B cell (primary cell): ENCODE results near the gene C1QL3. TPM values are rescaled to one million over a fixed set of nuclear protein-coding genes. Genes with fewer than 3 reads are reported as not detected.

Source experiments
- ATAC-seq: fragments of 200-7000 bp; cut with Tn5 transposase; one replicate; pipeline ENCODE4 v1.10.0; 2021; ENCODE audit warnings: low read depth, mild to moderate bottlenecking, moderate number of reproducible peaks, moderate library complexity
- CTCF ChIA-PET: fragments of 350-600 bp; sonication (Branson Sonifier 250); formaldehyde crosslinking; loops from one replicate; lab custom pipeline; 2021; ENCODE audit warnings: antibody characterized with exemption, inconsistent platforms; lab: Charles Lee
- POLR2A ChIA-PET: fragments of 350-600 bp; sonication (Branson Sonifier 250); formaldehyde crosslinking; loops from one replicate; lab custom pipeline; 2021; ENCODE audit warnings: antibody characterized with exemption; lab: Charles Lee
- DNase-seq: peaks from one replicate; pipeline ENCODE4 v3.0.0; 2013
- H2AFZ ChIP-seq: 2 replicates; pipeline ENCODE4 v1.6.1; 2012; ENCODE audit warnings: mild to moderate bottlenecking, low read depth, low read length; ENCODE audit not compliant: insufficient read depth, poor library complexity, severe bottlenecking
- H3K27ac ChIP-seq, 2 donors: 1 replicate in 1 of 2; 2 replicates in 1 of 2; pipeline ENCODE4 v1.5.1; 2012 to 2013; ENCODE audit warnings: low read length in 2 of 2, mild to moderate bottlenecking in 2 of 2, moderate library complexity in 1 of 2
- H3K27me3 ChIP-seq, 4 experiments: fragments of 200-600 bp in 1 of 4; sonication (generic) in 1 of 4; replicated peaks in 1 of 4; 1 replicate in 2 of 4; 2 replicates in 2 of 4; pipeline versions ENCODE4 v1.6.1 to v1.7.0; 2013 to 2016; ENCODE audit warnings: low read length in 3 of 4, mild to moderate bottlenecking in 2 of 4, mixed read lengths in 1 of 4, moderate library complexity in 1 of 4; ENCODE audit not compliant: insufficient read depth in 4 of 4, control insufficient read depth in 3 of 4; ENCODE audit errors: control extremely low read depth in 1 of 4
- H3K36me3 ChIP-seq, 2 experiments: replicated peaks in 1 of 2; 1 replicate in 1 of 2; 2 replicates in 1 of 2; pipeline versions ENCODE4 v1.6.1 to v1.7.1; 2013; ENCODE audit warnings: low read length in 1 of 2; ENCODE audit not compliant: insufficient read depth in 2 of 2, control insufficient read depth in 1 of 2; ENCODE audit errors: control extremely low read depth in 1 of 2, extremely low read depth in 1 of 2
- H3K4me1 ChIP-seq, 2 donors: fragments of 200-600 bp in 1 of 2; sonication (generic) in 1 of 2; 1 replicate in 1 of 2; 2 replicates in 1 of 2; pipeline versions ENCODE4 v1.5.1 to v1.6.1; 2013 to 2017; ENCODE audit warnings: low read length in 2 of 2; ENCODE audit not compliant: control insufficient read depth in 2 of 2, insufficient read depth in 2 of 2
- H3K4me2 ChIP-seq: replicated peaks from 2 replicates; pipeline ENCODE3; 2012; ENCODE audit warnings: mild to moderate bottlenecking, low read depth, low read length; ENCODE audit not compliant: poor library complexity, severe bottlenecking
- H3K4me3 ChIP-seq, 5 experiments: fragments of 200-600 bp in 1 of 5; sonication (generic) in 1 of 5; 1 replicate in 3 of 5; 2 replicates in 2 of 5; pipeline versions ENCODE4 v1.5.1 to v1.7.0; 2011 to 2016; ENCODE audit warnings: low read length in 4 of 5, mild to moderate bottlenecking in 4 of 5, low read depth in 2 of 5, control low read depth in 1 of 5, moderate library complexity in 1 of 5; ENCODE audit not compliant: insufficient read depth in 1 of 5; ENCODE audit errors: control extremely low read depth in 1 of 5, extremely low read depth in 1 of 5
- H3K79me2 ChIP-seq: fragments of 200-600 bp; sonication (generic); one replicate; pipeline ENCODE4 v1.6.0; 2016; ENCODE audit warnings: low read length; ENCODE audit not compliant: control insufficient read depth, insufficient read depth
- H3K9ac ChIP-seq: fragments of 200-600 bp; sonication (generic); 2 replicates; pipeline ENCODE4 v1.6.1; 2017; ENCODE audit warnings: mild to moderate bottlenecking, low read length, moderate library complexity
- H3K9me3 ChIP-seq, 3 donors: one replicate each; pipeline versions ENCODE4 v1.6.1 to v1.7.1; 2013; ENCODE audit warnings: low read length in 2 of 3; ENCODE audit not compliant: control insufficient read depth in 2 of 3, insufficient read depth in 1 of 3; ENCODE audit errors: control extremely low read depth in 1 of 3
- H4K20me1 ChIP-seq: 2 replicates; pipeline ENCODE4 v1.6.0; 2012; ENCODE audit warnings: mild to moderate bottlenecking, low read length; ENCODE audit not compliant: insufficient read depth, control insufficient read depth, poor library complexity, severe bottlenecking
- H3K27ac Mint-ChIP-seq: one replicate; pipeline ENCODE4 v1.8.0; 2021; ENCODE audit warnings: mixed read lengths
- H3K27me3 Mint-ChIP-seq: one replicate; pipeline ENCODE4 v1.8.0; 2021; ENCODE audit warnings: mixed read lengths
- H3K4me1 Mint-ChIP-seq: one replicate; pipeline ENCODE4 v1.8.0; 2021; ENCODE audit warnings: mixed read lengths
- H3K4me3 Mint-ChIP-seq: one replicate; pipeline ENCODE4 v1.8.0; 2021; ENCODE audit warnings: mixed read lengths
- H3K9me3 Mint-ChIP-seq: one replicate; pipeline ENCODE4 v1.8.0; 2022; ENCODE audit warnings: mixed read lengths; ENCODE audit not compliant: insufficient read depth
- CTCF ChIP-seq: fragments of 200-600 bp; IDR thresholded peaks from one replicate; pipeline ENCODE4 v1.8.0; 2022; ENCODE audit warnings: antibody characterized with exemption, mild to moderate bottlenecking
- EZH2 ChIP-seq: IDR thresholded peaks from 2 replicates; pipeline ENCODE4 v1.6.1; 2012; ENCODE audit warnings: borderline replicate concordance, low read depth, mild to moderate bottlenecking, moderate library complexity, low read length; ENCODE audit not compliant: insufficient read depth, poor library complexity, severe bottlenecking
- WGBS: methylation state at CpG from one replicate; pipeline ENCODE4 v1.1.5; 2013; ENCODE audit warnings: missing lambda C conversion rate; ENCODE audit not compliant: insufficient coverage; 5-methylcytosine and 5-hydroxymethylcytosine counted together
- intact Hi-C: fragments of 100-400 bp; cut with micrococcal nuclease; formaldehyde crosslinking; loops from one replicate; pipeline ENCODE4 v1.10.0; 2022
- polyA plus RNA-seq: library from polyadenylated mRNA; depleted of rRNA; stranded (reverse); fragments of >200 nt; gene quantifications from 2 replicates; pipeline ENCODE4 v1.2.3, GENCODE V29; 2012
- total RNA-seq, 2 donors: library from RNA; stranded (reverse); fragments of 120-200 nt in 1 of 2; gene quantifications; 1 replicate in 1 of 2; 2 replicates in 1 of 2; pipeline versions ENCODE4 v1.2.3 to v1.2.4, GENCODE V29; 2013 to 2022

C1QL3 gene
- total and polyA plus RNA-seq, 2 donors (not counting 1 experiment from before 2014, with no cell fraction given), result not detected

GRCh38 chr10:16544591-16544990 is 22.9 kb upstream of the C1QL3 start:
- Histone ChIP-seq H4K20me1 (no peaks in the 10 kb centered on the region), H3K9ac (no peak overlapping the region), H3K9me3 (no peaks in the 10 kb centered on the region), H3K79me2 (no peaks in the 10 kb centered on the region), H3K4me1 (no peaks in the 10 kb centered on the region), H3K27ac (no peak overlapping the region), H3K4me3 (no peak overlapping the region), H3K36me3 (no peaks in the 10 kb centered on the region), H3K4me2 (no peak overlapping the region), H3K27me3 (peaks cover 0 to 7% (median 0%) of the 10 kb centered on the region in 4 experiments), H2AFZ (no peak overlapping the region)
- no peaks in the 10 kb centered on the region for H3K9me3 Mint-ChIP-seq
- ChIA-PET POLR2A (no interaction called here), CTCF (interaction anchor here (1.2 to 1.3 kb wide), 2 partner anchors 8 to 21 kb away, joined by 3 to 4 read pairs; no protein-coding TSS in a partner anchor)
- intact Hi-C loops, result no loop called here
- DNase-seq, result no peak
- TF ChIP-seq EZH2, result no peak
- TF ChIP-seq CTCF, result no peak
- 100% methylated on average over 1 of the region's 4 CpGs for WGBS
- H3K27me3 Mint-ChIP-seq, result peaks cover 20% of the 10 kb centered on the region
- no peak for ATAC-seq
- no peak overlapping the region for H3K27ac Mint-ChIP-seq
- H3K4me3 Mint-ChIP-seq, result no peak overlapping the region
- H3K4me1 Mint-ChIP-seq, result no peaks in the 10 kb centered on the region

- H3K4me3 Mint-ChIP-seq, result no peak overlapping the region
- Histone ChIP-seq H3K79me2 (no peaks in the 10 kb centered on the region), H3K27ac (no peak overlapping the region), H3K9ac (no peak overlapping the region), H3K4me2 (no peak overlapping the region), H4K20me1 (no peaks in the 10 kb centered on the region), H3K9me3 (no peaks in the 10 kb centered on the region), H3K4me1 (no peaks in the 10 kb centered on the region), H2AFZ (no peak overlapping the region), H3K4me3 (no peak overlapping the region), H3K36me3 (no peaks in the 10 kb centered on the region), H3K27me3 (peaks cover 0 to 7% (median 0%) of the 10 kb centered on the region in 4 experiments)
- no peak for TF ChIP-seq EZH2
- no peak for TF ChIP-seq CTCF
- ATAC-seq, result no peak
- peaks cover 23% of the 10 kb centered on the region for H3K27me3 Mint-ChIP-seq
- DNase-seq, result no peak
- CTCF ChIA-PET, result no interaction called here
- intact Hi-C loops, result no loop called here
- no peaks in the 10 kb centered on the region for H3K9me3 Mint-ChIP-seq
- no peaks in the 10 kb centered on the region for H3K4me1 Mint-ChIP-seq
- WGBS, result no CpG with 5 or more reads among the region's 3 CpGs
- POLR2A ChIA-PET, result no interaction called here
- H3K27ac Mint-ChIP-seq, result no peak overlapping the region
Observed at GRCh38 chr10:16544099-16544498, 22.4 kb upstream of the C1QL3 start.
